Chondrocyte (in vitro differentiated cells): ENCODE results near the gene COL5A1. TPM values are rescaled to one million over a fixed set of nuclear protein-coding genes. Genes with fewer than 3 reads are reported as not detected.
A peak's percentile ranks its signal among the peaks of the same experiment; 100 is the strongest.
"Not testable (repeated sequence)": the region's sequence is repeated elsewhere in the genome, so short reads cannot be mapped to it uniquely, and the experiment has no call there.

Experiments used
- DNase-seq: peaks from one replicate; pipeline ENCODE4 v3.0.0; 2021; ENCODE audit warnings: mixed read lengths, low spot score
- H3K27ac Mint-ChIP-seq: one replicate; pipeline ENCODE4 v1.8.0; 2021; ENCODE audit warnings: mild to moderate bottlenecking, moderate library complexity, mixed read lengths; ENCODE audit not compliant: unreplicated experiment
- H3K27me3 Mint-ChIP-seq: 2 replicates; pipeline ENCODE4 v1.8.0; 2021; ENCODE audit warnings: low read depth, mixed read lengths
- H3K36me3 Mint-ChIP-seq: 2 replicates; pipeline ENCODE4 v1.8.0; 2021; ENCODE audit warnings: low read depth, mixed read lengths
- H3K4me1 Mint-ChIP-seq: 2 replicates; pipeline ENCODE4 v1.8.0; 2021; ENCODE audit warnings: low read depth, mild to moderate bottlenecking, mixed read lengths
- H3K4me3 Mint-ChIP-seq: one replicate; pipeline ENCODE4 v1.8.0; 2021; ENCODE audit warnings: mild to moderate bottlenecking, moderate library complexity, mixed read lengths; ENCODE audit not compliant: unreplicated experiment
- H3K9me3 Mint-ChIP-seq: 2 replicates; pipeline ENCODE4 v1.8.0; 2021; ENCODE audit warnings: low read depth, mixed read lengths
- CTCF ChIP-seq: fragments of 200-600 bp; sonication (generic); IDR thresholded peaks from 2 replicates; pipeline ENCODE4 v1.5.0; 2021; ENCODE audit warnings: antibody characterized with exemption, mild to moderate bottlenecking, moderate library complexity
- total RNA-seq: library from RNA; stranded (reverse); gene quantifications from 3 replicates; pipeline ENCODE4 v1.2.1, GENCODE V29; 2021

The COL5A1 gene
- total RNA-seq, 1 donor from 2014 or later, result 2,235 TPM

- Mint-ChIP-seq H3K9me3 (peaks cover 34% of the 10 kb centered on the region), H3K27ac (peak overlapping the region; percentile 1), H3K4me1 (peaks cover 4% of the 10 kb centered on the region), H3K36me3 (peaks cover 8% of the 10 kb centered on the region), H3K4me3 (no peak overlapping the region), H3K27me3 (no peaks in the 10 kb centered on the region)
- no peak for TF ChIP-seq CTCF
- DNase-seq, result no peak
Measured at GRCh38 chr9:134853893-134854292, 212.3 kb downstream of the COL5A1 start.

- H3K36me3 Mint-ChIP-seq, result peaks cover 8% of the 10 kb centered on the region
- no peak for DNase-seq
- no peak overlapping the region for H3K4me3 Mint-ChIP-seq
- no peaks in the 10 kb centered on the region for H3K27me3 Mint-ChIP-seq
- peaks cover 37% of the 10 kb centered on the region for H3K9me3 Mint-ChIP-seq
- H3K4me1 Mint-ChIP-seq, result peaks cover 4% of the 10 kb centered on the region
- H3K27ac Mint-ChIP-seq, result no peak overlapping the region
- no peak for TF ChIP-seq CTCF
Measured at GRCh38 chr9:134854541-134854981, 213.0 kb downstream of the COL5A1 start.

DNA sequence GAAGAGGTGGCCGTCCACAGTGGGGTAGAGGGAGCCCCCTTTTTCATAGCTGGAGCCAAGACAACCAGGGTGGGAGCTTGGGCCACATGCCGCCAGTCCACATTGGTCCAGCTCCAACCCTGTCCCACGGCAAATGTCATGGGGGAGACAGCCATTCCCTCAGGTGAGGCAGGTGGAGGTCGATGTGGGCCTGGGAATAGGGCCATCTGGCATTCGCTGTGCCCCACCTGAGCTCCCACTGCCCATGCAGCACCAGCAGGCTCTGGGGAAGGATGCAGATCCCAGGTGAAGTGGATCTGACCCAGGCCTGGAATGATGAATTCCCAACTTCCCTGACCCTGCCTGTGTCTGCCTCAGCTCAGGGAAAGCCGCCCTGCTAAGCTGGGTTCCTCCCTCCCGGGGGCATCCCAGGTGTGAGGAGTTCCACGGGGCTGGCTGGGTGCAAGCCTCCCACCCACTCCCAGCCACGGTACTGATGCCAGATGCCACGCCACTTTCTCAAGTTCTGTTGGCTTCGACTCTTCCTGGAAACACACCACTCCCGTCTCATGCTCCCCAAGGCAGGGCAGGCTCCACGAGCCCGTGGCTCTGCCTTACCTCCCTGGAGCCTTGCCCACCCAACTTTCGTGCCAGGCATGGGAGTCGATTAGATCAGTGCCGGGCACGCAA is 213.8 kb downstream of the COL5A1 start:
- no peak overlapping the region for H3K27ac Mint-ChIP-seq
- H3K36me3 Mint-ChIP-seq, result peaks cover 10% of the 10 kb centered on the region

DNA sequence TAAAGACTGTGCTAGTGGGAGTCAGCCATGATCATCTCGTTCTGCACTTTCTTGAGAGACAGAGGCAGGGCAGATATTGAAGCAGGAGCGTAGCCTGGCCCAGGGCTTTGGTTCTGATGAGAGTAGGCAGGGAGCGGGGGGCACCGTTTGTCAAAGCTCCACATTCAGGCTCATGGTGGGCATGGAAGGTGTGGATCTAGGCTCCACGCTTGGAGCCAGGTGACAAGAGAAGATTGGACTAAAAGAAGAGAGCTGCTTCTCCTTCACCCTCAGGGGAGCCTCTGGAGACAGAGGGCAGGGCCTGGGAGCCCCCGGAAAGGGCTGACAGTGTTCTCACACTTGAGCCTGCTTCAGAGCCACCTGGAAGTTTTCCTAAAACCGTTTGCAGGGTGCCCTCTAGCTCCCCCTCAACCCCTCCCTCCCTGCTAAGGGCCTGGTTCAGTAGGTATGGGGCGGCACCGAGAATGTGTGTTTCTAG is 214.3 kb downstream of the COL5A1 start:
- Mint-ChIP-seq H3K4me1 (peaks cover 4% of the 10 kb centered on the region), H3K9me3 (peaks cover 48% of the 10 kb centered on the region), H3K36me3 (peaks cover 13% of the 10 kb centered on the region), H3K4me3 (no peak overlapping the region), H3K27me3 (no peaks in the 10 kb centered on the region), H3K27ac (no peak overlapping the region)
- no peak for DNase-seq
- no peak for TF ChIP-seq CTCF

More for the DNA sequence above, 213.8 kb downstream of the COL5A1 start:
- no peak for TF ChIP-seq CTCF
- no peak for DNase-seq
- Mint-ChIP-seq H3K27me3 (no peaks in the 10 kb centered on the region), H3K9me3 (peaks cover 43% of the 10 kb centered on the region), H3K4me3 (no peak overlapping the region), H3K4me1 (peaks cover 4% of the 10 kb centered on the region)

DNA sequence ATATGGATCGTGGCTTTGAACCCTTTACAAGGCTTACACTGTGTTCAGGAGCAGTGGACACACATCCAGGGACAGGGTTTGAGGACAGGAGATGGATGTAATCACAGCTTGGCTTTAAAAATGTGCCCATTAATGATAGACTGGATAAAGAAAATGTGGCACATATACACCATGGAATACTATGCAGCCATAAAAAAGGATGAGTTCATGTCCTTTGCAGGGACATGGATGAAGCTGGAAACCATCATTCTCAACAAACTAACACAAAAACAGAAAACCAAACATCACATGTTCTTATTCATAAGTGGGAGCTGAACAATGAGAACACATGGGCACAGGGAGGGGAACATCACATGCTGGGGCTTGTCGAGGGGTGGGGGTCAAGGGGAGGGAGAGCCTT is 215.8 kb downstream of the COL5A1 start:
- H3K27me3 Mint-ChIP-seq, H3K4me3 Mint-ChIP-seq, DNase-seq, H3K27ac Mint-ChIP-seq, H3K4me1 Mint-ChIP-seq: not testable (repeated sequence)
- H3K36me3 Mint-ChIP-seq, result peaks cover 13% of the 10 kb centered on the region
- H3K9me3 Mint-ChIP-seq, result peaks cover 59% of the 10 kb centered on the region
